ENCODE data around the gene ITPKC.
A peak's percentile ranks its signal among the peaks of the same experiment; 100 is the strongest.
"Not testable (repeated sequence)": the region's sequence is repeated elsewhere in the genome, so short reads cannot be mapped to it uniquely, and the experiment has no call there.

ITPKC gene

DNA sequence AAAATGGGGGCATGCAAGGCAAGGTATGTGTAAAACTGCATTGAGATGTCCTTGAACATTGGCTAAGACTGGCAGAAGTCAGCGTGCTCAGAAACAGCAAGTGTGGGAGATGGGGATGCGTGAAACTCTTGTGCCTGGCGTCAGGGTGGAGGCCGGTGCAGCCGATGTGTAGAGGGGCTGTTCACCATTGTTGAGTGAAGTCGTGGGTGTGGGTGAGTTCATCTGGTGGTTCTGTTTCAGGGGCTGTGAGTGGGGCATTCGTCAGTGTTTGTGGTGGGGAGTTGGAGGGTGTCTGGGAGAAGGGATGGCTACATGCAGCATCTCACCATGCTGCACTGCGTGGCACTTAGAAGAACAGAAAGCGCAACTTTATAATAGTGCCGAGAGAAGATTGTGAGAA lies 47.1 kb downstream of the ITPKC start:
- Histone ChIP-seq H3K36me3 (ENCODE audit: control insufficient read depth, insufficient read depth, low read length) (peaks cover 61% of the 10 kb centered on the region), H3K4me1 (ENCODE audit: control insufficient read depth, insufficient read depth, low read length) (peaks cover 1% of the 10 kb centered on the region; the same call in 1 of the 2 replicates), H3K27ac (ENCODE audit: low read length) (no peak overlapping the region)

GRCh38 chr19:40766385-40766784 lies 49.5 kb downstream of the ITPKC start:
- H3K4me1 ChIP-seq (ENCODE audit: control insufficient read depth, insufficient read depth, low read length); DNase-seq (ENCODE audit: low read depth, low spot score); H3K27ac ChIP-seq (ENCODE audit: low read length); H3K27me3 ChIP-seq (ENCODE audit: control insufficient read depth, insufficient read depth, low read length); H3K9me3 ChIP-seq (ENCODE audit: control insufficient read depth, insufficient read depth, low read length); H3K4me3 ChIP-seq (ENCODE audit: low read length): not testable (repeated sequence)
- H3K36me3 ChIP-seq (ENCODE audit: control insufficient read depth, insufficient read depth, low read length), result peaks cover 40% of the 10 kb centered on the region
- WGBS (ENCODE audit: insufficient coverage, insufficient read length), result no CpG with 5 or more reads among the region's 13 CpGs

More for the DNA sequence above, 47.1 kb downstream of the ITPKC start:
- Histone ChIP-seq H3K4me3 (ENCODE audit: low read length) (no peak overlapping the region), H3K9me3 (ENCODE audit: control insufficient read depth, insufficient read depth, low read length) (no peaks in the 10 kb centered on the region), H3K27me3 (ENCODE audit: control insufficient read depth, insufficient read depth, low read length) (no peaks in the 10 kb centered on the region)
- no CpG with 5 or more reads among the region's 10 CpGs for WGBS (ENCODE audit: insufficient coverage, insufficient read length)
- no peak for DNase-seq (ENCODE audit: low read depth, low spot score)

- WGBS (ENCODE audit: insufficient coverage, insufficient read length), result no CpG with 5 or more reads among the region's 5 CpGs
- Histone ChIP-seq H3K4me1 (ENCODE audit: control insufficient read depth, insufficient read depth, low read length) (peaks cover under 1% of the 10 kb centered on the region; the same call in 1 of the 2 replicates), H3K27me3 (ENCODE audit: control insufficient read depth, insufficient read depth, low read length) (no peaks in the 10 kb centered on the region), H3K36me3 (ENCODE audit: control insufficient read depth, insufficient read depth, low read length) (peaks cover 18% of the 10 kb centered on the region), H3K27ac (ENCODE audit: low read length) (no peak overlapping the region), H3K9me3 (ENCODE audit: control insufficient read depth, insufficient read depth, low read length) (no peaks in the 10 kb centered on the region), H3K4me3 (ENCODE audit: low read length) (no peak overlapping the region)
- no peak for DNase-seq (ENCODE audit: low read depth, low spot score)
Measured at GRCh38 chr19:40768869-40769268, 52.0 kb downstream of the ITPKC start.

DNA sequence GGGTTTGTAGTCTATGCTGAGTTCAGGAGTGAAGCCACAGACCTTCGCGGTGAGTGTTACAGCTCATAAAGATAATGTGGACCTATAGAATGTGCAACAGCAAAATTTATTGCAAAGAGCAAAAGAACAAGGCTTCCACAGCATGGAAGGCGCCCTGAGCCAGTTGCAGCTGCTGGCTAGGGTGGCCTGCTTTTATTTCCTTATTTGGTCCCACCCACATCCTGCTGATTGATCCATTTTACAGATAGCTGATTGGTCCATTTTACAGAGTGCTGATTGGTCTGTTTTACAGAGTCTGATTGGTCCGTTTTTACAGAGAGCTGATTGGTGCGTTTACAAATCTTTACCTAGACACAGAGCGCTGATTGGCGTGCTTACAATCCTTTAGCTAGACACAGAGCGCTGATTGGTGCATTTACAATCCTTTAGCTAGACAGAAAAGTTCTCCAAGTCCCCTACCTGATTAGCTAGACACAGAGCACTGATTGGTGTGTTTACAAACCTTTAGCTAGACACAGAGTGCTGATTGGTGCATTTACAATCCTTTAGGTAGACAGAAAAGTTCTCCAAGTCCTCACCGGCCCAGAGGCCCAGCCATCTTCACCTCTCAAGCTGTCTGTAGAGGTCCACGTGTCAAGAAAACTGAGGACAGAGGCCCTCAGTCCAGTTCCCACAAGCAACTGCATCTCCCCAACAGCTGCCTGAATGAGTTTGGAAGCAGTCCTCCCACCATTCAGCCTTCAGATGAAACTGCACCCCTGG lies 54.4 kb downstream of the ITPKC start:
- no CpG with 5 or more reads among the region's 10 CpGs for WGBS (ENCODE audit: insufficient coverage, insufficient read length)
- H3K4me1 ChIP-seq (ENCODE audit: control insufficient read depth, insufficient read depth, low read length); H3K27me3 ChIP-seq (ENCODE audit: control insufficient read depth, insufficient read depth, low read length); H3K4me3 ChIP-seq (ENCODE audit: low read length); DNase-seq (ENCODE audit: low read depth, low spot score); H3K27ac ChIP-seq (ENCODE audit: low read length); H3K36me3 ChIP-seq (ENCODE audit: control insufficient read depth, insufficient read depth, low read length); H3K9me3 ChIP-seq (ENCODE audit: control insufficient read depth, insufficient read depth, low read length): not testable (repeated sequence)

DNA sequence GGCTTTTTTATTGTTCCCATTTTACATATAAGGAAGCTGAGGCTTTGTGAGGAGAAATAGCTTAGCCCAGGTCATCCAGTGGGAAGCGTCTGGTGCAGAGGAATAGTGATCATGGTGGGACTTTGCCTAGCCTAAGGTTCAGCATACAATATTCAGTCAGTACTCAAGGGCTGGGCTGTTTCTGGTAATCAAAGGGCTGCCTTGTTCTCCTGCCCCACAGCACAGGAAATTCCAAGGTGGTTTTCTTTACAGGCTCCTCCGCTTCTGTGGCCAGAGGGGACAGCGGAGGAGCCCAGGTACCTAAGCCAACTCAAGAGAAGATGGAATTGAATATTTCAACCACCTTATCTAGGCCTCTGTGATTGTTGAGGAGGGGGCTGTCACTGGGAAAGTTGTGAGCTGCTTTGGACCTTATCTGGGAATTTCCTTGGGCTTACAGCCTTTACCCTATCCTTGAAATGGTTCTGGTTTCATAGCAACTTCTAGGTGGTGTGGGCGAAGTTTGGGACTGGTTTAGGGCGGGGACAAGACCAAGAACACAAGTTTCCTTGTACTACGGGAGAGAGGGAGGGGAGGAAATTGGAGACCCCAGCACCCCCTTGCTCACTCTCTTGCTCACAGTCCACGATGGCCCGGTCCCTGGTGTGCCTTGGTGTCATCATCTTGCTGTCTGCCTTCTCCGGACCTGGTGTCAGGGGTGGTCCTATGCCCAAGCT lies 58.2 kb downstream of the ITPKC start, which contains the start of gene MIA:
TSS of gene MIA (plus strand) at position 606 of the 716 bp plus-strand sequence. CDS start at position 628, 22 bp downstream.
- Histone ChIP-seq H3K4me3 (ENCODE audit: low read length) (no peak within 1 kb of the TSS), H3K9me3 (ENCODE audit: control insufficient read depth, insufficient read depth, low read length) (no peaks in the 10 kb centered on the region), H3K27ac (ENCODE audit: low read length) (no peak within 1 kb of the TSS), H3K27me3 (ENCODE audit: control insufficient read depth, insufficient read depth, low read length) (no peaks in the 10 kb centered on the region), H3K4me1 (ENCODE audit: control insufficient read depth, insufficient read depth, low read length) (peaks cover 4% of the 10 kb centered on the region; the same call in 1 of the 2 replicates), H3K36me3 (ENCODE audit: control insufficient read depth, insufficient read depth, low read length) (no peaks in the 10 kb centered on the region)
- DNase-seq (ENCODE audit: low read depth, low spot score), result no peak
- no CpG with 5 or more reads among the region's 9 CpGs for WGBS (ENCODE audit: insufficient coverage, insufficient read length)

GRCh38 chr19:40775632-40776022 lies 58.7 kb downstream of the ITPKC start:
- no peak overlapping the region for H3K27ac ChIP-seq (ENCODE audit: low read length)
- no peak for DNase-seq (ENCODE audit: low read depth, low spot score)
- no peak overlapping the region for H3K4me3 ChIP-seq (ENCODE audit: low read length)
- no CpG with 5 or more reads among the region's 10 CpGs for WGBS (ENCODE audit: insufficient coverage, insufficient read length)
- no peaks in the 10 kb centered on the region for H3K9me3 ChIP-seq (ENCODE audit: control insufficient read depth, insufficient read depth, low read length)
- H3K27me3 ChIP-seq (ENCODE audit: control insufficient read depth, insufficient read depth, low read length), result no peaks in the 10 kb centered on the region
- no peaks in the 10 kb centered on the region for H3K36me3 ChIP-seq (ENCODE audit: control insufficient read depth, insufficient read depth, low read length)
- peaks cover 4% of the 10 kb centered on the region; the same call in 1 of the 2 replicates for H3K4me1 ChIP-seq (ENCODE audit: control insufficient read depth, insufficient read depth, low read length)

- H3K27me3 ChIP-seq (ENCODE audit: control insufficient read depth, insufficient read depth, low read length), result no peaks in the 10 kb centered on the region
- no peak overlapping the region for H3K27ac ChIP-seq (ENCODE audit: low read length)
- DNase-seq (ENCODE audit: low read depth, low spot score), result no peak
- no CpG with 5 or more reads among the region's 7 CpGs for WGBS (ENCODE audit: insufficient coverage, insufficient read length)
- H3K4me3 ChIP-seq (ENCODE audit: low read length), result no peak overlapping the region
- peaks cover 4% of the 10 kb centered on the region; the same call in 1 of the 2 replicates for H3K4me1 ChIP-seq (ENCODE audit: control insufficient read depth, insufficient read depth, low read length)
- no peaks in the 10 kb centered on the region for H3K36me3 ChIP-seq (ENCODE audit: control insufficient read depth, insufficient read depth, low read length)
- H3K9me3 ChIP-seq (ENCODE audit: control insufficient read depth, insufficient read depth, low read length), result no peaks in the 10 kb centered on the region
Measured at GRCh38 chr19:40776364-40776763, 59.5 kb downstream of the ITPKC start.

DNA sequence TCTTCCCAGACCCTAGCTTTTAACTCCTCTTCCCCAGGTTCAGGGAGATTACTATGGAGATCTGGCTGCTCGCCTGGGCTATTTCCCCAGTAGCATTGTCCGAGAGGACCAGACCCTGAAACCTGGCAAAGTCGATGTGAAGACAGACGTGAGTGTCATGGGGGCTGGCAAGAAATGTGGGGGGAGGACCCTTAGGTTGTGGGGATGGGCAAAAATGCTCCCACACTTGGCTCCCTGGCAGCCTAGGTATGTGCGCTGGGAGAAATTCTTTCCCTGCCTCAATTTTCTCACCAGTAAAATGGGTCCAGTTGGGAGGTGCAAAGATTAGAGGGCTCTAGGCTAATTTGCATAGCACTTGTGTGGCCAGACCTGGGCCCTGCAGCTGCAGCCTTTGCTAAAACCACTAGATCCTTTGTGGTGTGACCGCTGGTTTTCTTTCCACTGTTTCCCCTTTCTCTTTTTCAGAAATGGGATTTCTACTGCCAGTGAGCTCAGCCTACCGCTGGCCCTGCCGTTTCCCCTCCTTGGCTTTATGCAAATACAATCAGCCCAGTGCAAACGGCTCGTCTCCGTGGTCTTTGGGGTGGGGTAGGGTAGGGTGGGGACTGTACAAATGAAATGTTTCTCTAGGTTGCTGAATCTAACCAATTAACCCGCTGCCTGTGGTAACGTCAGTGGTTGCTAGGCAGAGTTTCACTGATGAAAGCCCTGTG lies 60.2 kb downstream of the ITPKC start:
- H3K27ac ChIP-seq (ENCODE audit: low read length), result no peak overlapping the region
- H3K9me3 ChIP-seq (ENCODE audit: control insufficient read depth, insufficient read depth, low read length), result no peaks in the 10 kb centered on the region
- peak; percentile 88 for DNase-seq (ENCODE audit: low read depth, low spot score)
- H3K36me3 ChIP-seq (ENCODE audit: control insufficient read depth, insufficient read depth, low read length), result no peaks in the 10 kb centered on the region
- H3K4me3 ChIP-seq (ENCODE audit: low read length), result peak overlapping the region; percentile 29; the same call in 1 of the 2 replicates
- H3K4me1 ChIP-seq (ENCODE audit: control insufficient read depth, insufficient read depth, low read length), result peaks cover 4% of the 10 kb centered on the region; the same call in 1 of the 2 replicates
- no peaks in the 10 kb centered on the region for H3K27me3 ChIP-seq (ENCODE audit: control insufficient read depth, insufficient read depth, low read length)
- WGBS (ENCODE audit: insufficient coverage, insufficient read length), result no CpG with 5 or more reads among the region's 13 CpGs

DNA sequence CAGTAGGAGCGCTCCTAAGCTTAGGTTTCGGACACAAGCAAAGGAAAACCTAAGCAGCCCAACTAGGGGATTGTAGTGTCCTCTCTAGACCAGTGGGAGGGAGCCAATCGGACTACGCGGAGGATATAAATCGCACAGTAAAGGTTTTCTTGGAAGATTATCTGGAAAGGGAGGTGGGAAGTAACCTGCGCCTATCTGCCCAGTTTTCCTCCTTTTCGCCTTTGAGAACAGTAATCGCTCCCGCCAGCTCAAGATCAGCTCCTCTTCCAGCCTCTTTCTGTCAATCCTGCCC lies 60.7 kb downstream of the ITPKC start:
- Histone ChIP-seq H3K27me3 (ENCODE audit: control insufficient read depth, insufficient read depth, low read length) (no peaks in the 10 kb centered on the region), H3K4me3 (ENCODE audit: low read length) (peak overlapping the region; percentile 29; the same call in 1 of the 2 replicates), H3K9me3 (ENCODE audit: control insufficient read depth, insufficient read depth, low read length) (no peaks in the 10 kb centered on the region), H3K4me1 (ENCODE audit: control insufficient read depth, insufficient read depth, low read length) (peaks cover 4% of the 10 kb centered on the region; the same call in 1 of the 2 replicates), H3K36me3 (ENCODE audit: control insufficient read depth, insufficient read depth, low read length) (no peaks in the 10 kb centered on the region), H3K27ac (ENCODE audit: low read length) (no peak overlapping the region)
- no peak for DNase-seq (ENCODE audit: low read depth, low spot score)
- WGBS (ENCODE audit: insufficient coverage, insufficient read length), result no CpG with 5 or more reads among the region's 10 CpGs

DNA sequence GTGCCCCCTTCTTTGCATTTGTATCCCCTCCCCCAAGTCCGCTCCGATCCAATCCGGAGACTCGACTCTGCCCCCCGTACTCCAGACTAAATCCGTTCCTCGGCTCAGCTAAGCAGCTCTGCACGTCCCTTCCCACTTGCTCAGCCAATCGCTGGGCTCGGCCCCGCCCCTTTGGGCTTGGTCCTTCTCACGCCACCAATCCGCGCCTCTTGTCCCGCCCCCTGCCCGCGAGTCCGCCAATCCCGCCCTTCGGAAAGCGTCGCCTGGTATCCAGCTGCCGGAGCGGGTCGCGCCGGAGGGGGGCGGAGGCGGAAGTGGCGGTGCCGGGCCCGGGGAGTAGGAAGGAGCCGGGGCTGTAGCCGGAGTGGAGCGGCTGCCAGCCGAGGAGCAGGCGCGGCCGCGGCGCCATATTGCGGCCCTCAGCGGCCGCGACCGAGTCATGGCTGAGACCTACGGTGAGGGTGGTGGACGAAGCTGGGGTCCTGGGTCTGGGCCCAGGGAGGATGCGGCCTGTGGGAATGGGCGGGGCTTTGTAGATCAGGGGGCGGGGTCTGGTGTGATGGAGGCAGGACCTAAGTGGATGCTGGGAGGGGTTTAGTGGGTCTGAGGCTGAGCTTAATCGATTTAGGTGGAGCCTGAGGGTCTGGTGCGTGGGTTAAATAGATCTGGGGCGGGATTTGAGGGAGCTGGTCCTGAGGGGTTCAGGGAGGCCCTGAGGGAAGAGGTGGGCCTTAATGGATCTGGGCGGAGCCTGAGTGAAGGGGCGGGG lies 61.2 kb downstream of the ITPKC start, which contains the start of gene RAB4B:
TSS of gene RAB4B (plus strand) at position 311 of the 769 bp plus-strand sequence. CDS start at position 440, 129 bp downstream.
- H3K9me3 ChIP-seq (ENCODE audit: control insufficient read depth, insufficient read depth, low read length), result no peaks in the 10 kb centered on the region
- no peaks in the 10 kb centered on the region for H3K27me3 ChIP-seq (ENCODE audit: control insufficient read depth, insufficient read depth, low read length)
- no CpG with 5 or more reads among the region's 56 CpGs for WGBS (ENCODE audit: insufficient coverage, insufficient read length)
- no peak within 1 kb of the TSS for H3K27ac ChIP-seq (ENCODE audit: low read length)
- no peaks in the 10 kb centered on the region for H3K36me3 ChIP-seq (ENCODE audit: control insufficient read depth, insufficient read depth, low read length)
- DNase-seq (ENCODE audit: low read depth, low spot score), result peak; percentile 100
- H3K4me1 ChIP-seq (ENCODE audit: control insufficient read depth, insufficient read depth, low read length), result peaks cover 4% of the 10 kb centered on the region; the same call in 1 of the 2 replicates
- H3K4me3 ChIP-seq (ENCODE audit: low read length), result peak within 1 kb of the TSS; percentile 73

Measured in iPS DF 6.9 (cell line).